GM12878 (cell line): ENCODE results near the gene IL13RA2. TPM values are rescaled to one million over a fixed set of nuclear protein-coding genes. Genes with fewer than 3 reads are reported as not detected.

Experiments used
- ATAC-seq: fragments of 200-7000 bp; cut with Tn5 transposase; 3 replicates; pipeline ENCODE4 v1.9.1; 2020; ENCODE audit warnings: mild to moderate bottlenecking, moderate library complexity
- BruUV-seq: library from RNA; stranded (reverse); fragments of 400-500 nt; replicated peaks from 2 replicates; lab custom pipeline; 2021; lab: Mats Ljungman, UMichigan
- CTCF ChIA-PET: fragments of 300-600 bp; sonication (Branson Sonifier 250); formaldehyde crosslinking; extraction: SDS; loops from one replicate; lab custom pipeline; 2021; ENCODE audit warnings: inconsistent platforms; lab: Yijun Ruan, JAX
- POLR2A ChIA-PET: fragments of 350-600 bp; formaldehyde crosslinking; extraction: SDS; loops from one replicate; lab custom pipeline; 2021; ENCODE audit warnings: inconsistent platforms; lab: Charles Lee
- RAD21 ChIA-PET: fragments of 300-600 bp; sonication (Branson Sonifier 250); formaldehyde crosslinking; loops from one replicate; lab custom pipeline; 2023; ENCODE audit warnings: antibody characterized with exemption; ENCODE audit not compliant: unreplicated experiment; lab: Charles Lee
- SMC1A ChIA-PET: fragments of 300-600 bp; sonication (Branson Sonifier 250); formaldehyde crosslinking; loops from one replicate; lab custom pipeline; 2023; ENCODE audit not compliant: unreplicated experiment, uncharacterized antibody; lab: Charles Lee
- DNase-seq: peaks from one replicate; pipeline ENCODE4 v3.0.0-alpha.2; 2011; ENCODE audit warnings: low read depth, low spot score
- FAIRE-seq: peaks from 3 replicates; lab custom pipeline; 2011; peaks lifted over from hg19 to GRCh38; lab: Jason Lieb, UNC
- H2AFZ ChIP-seq: 2 replicates; pipeline ENCODE4 v1.6.0; 2011; ENCODE audit warnings: low read depth, low read length, control low read depth; ENCODE audit not compliant: control insufficient read depth
- H3K27ac ChIP-seq: 2 replicates; pipeline ENCODE4 v1.5.1; 2011; ENCODE audit warnings: control low read depth; ENCODE audit not compliant: control insufficient read depth, insufficient read depth
- H3K27me3 ChIP-seq, 2 experiments: replicated peaks in 1 of 2; 2 replicates each; pipeline versions ENCODE4 v1.6.0 to v1.6.1; 2011; ENCODE audit warnings: low read length in 1 of 2; ENCODE audit not compliant: control insufficient read depth in 2 of 2, insufficient read depth in 2 of 2
- H3K36me3 ChIP-seq, 2 experiments: 2 replicates each; pipeline ENCODE4 v1.5.1; 2011; ENCODE audit warnings: low read length in 1 of 2; ENCODE audit not compliant: control insufficient read depth in 2 of 2, insufficient read depth in 2 of 2
- H3K4me1 ChIP-seq: 2 replicates; pipeline ENCODE4 v1.6.1; 2011; ENCODE audit warnings: mild to moderate bottlenecking, low read length, moderate library complexity, mixed read lengths; ENCODE audit not compliant: control insufficient read depth, insufficient read depth
- H3K4me2 ChIP-seq: 2 replicates; pipeline ENCODE4 v1.6.0; 2011; ENCODE audit warnings: control low read depth; ENCODE audit not compliant: control insufficient read depth, insufficient read depth
- H3K4me3 ChIP-seq: fragments of 200-600 bp; sonication (generic); 2 replicates; pipeline ENCODE4 v1.5.1; 2016
- H3K79me2 ChIP-seq: 2 replicates; pipeline ENCODE4 v1.6.0; 2011; ENCODE audit warnings: low read length; ENCODE audit not compliant: control insufficient read depth, insufficient read depth
- H3K9ac ChIP-seq: 2 replicates; pipeline ENCODE4 v1.8.0; 2011; ENCODE audit warnings: low read length, control low read depth, mixed read lengths; ENCODE audit not compliant: control insufficient read depth, insufficient read depth
- H3K9me3 ChIP-seq: replicated peaks from 3 replicates; pipeline ENCODE4 v1.5.1; 2011; ENCODE audit warnings: mild to moderate bottlenecking, low read length; ENCODE audit not compliant: control insufficient read depth, insufficient read depth
- H4K20me1 ChIP-seq: 2 replicates; pipeline ENCODE4 v1.6.0; 2011; ENCODE audit not compliant: control insufficient read depth, insufficient read depth
- BCLAF1 ChIP-seq: fragments of 450-650 bp; IDR thresholded peaks from 2 replicates; pipeline ENCODE4 v1.6.1; 2017; ENCODE audit warnings: antibody characterized with exemption, mild to moderate bottlenecking, moderate library complexity
- CBX3 ChIP-seq: fragments of 200-600 bp; sonication (generic); IDR thresholded peaks from 2 replicates; pipeline ENCODE4 v1.6.1; 2016; ENCODE audit warnings: low read depth, borderline replicate concordance
- MEF2A ChIP-seq: IDR thresholded peaks from 2 replicates; pipeline ENCODE4 v1.6.1; 2011; ENCODE audit warnings: low read depth, mild to moderate bottlenecking, low read length, moderate library complexity; ENCODE audit not compliant: insufficient read depth
- NR2C2 ChIP-seq: IDR thresholded peaks from 2 replicates; pipeline ENCODE4 v1.6.1; 2011; ENCODE audit warnings: borderline replicate concordance, low read depth; ENCODE audit not compliant: control insufficient read depth, insufficient read length
- RAD51 ChIP-seq: fragments of 450-650 bp; IDR thresholded peaks from 2 replicates; pipeline ENCODE4 v1.6.1; 2016; ENCODE audit warnings: moderate library complexity, mild to moderate bottlenecking, inconsistent platforms
- STAT1 ChIP-seq: fragments of 450-650 bp; conservative IDR thresholded peaks from 2 replicates; pipeline ENCODE4 v1.6.1; 2014; ENCODE audit warnings: antibody characterized with exemption, mild to moderate bottlenecking
- ZBTB11 ChIP-seq: fragments of 450-650 bp; formaldehyde crosslinking; IDR thresholded peaks from 2 replicates; pipeline ENCODE4 v1.5.0; 2022; ENCODE audit warnings: mild to moderate bottlenecking, missing genetic modification characterization
- ZNF207 ChIP-seq: fragments of 450-650 bp; IDR thresholded peaks from 2 replicates; pipeline ENCODE4 v1.6.1; 2014; ENCODE audit warnings: antibody characterized with exemption, mild to moderate bottlenecking, borderline replicate concordance
- ZNF384 ChIP-seq: IDR thresholded peaks from 2 replicates; pipeline ENCODE4 v1.6.1; 2012; ENCODE audit warnings: low read depth, mild to moderate bottlenecking, low read length, improper control_type of control experiment, borderline replicate concordance
- WGBS: methylation state at CpG from one replicate; pipeline ENCODE4 v1.1.6; 2016; ENCODE audit warnings: low lambda C conversion rate; ENCODE audit not compliant: insufficient replicate concordance, insufficient coverage; ENCODE audit errors: missing lambda C conversion rate; 5-methylcytosine and 5-hydroxymethylcytosine counted together
- in situ Hi-C: fragments of 300-500 bp; cut with MboI; formaldehyde crosslinking; loops from 9 replicates; pipeline ENCODE4 v1.14.3; 2018; ENCODE audit warnings: mixed read lengths
- intact Hi-C: fragments of 100-400 bp; cut with micrococcal nuclease; formaldehyde crosslinking; loops from one replicate; pipeline ENCODE4 v1.14.2; 2022; ENCODE audit not compliant: unreplicated experiment
- polyA plus RNA-seq, 11 experiments: library from polyadenylated mRNA; depleted of rRNA in 4 of 11; unstranded in 6 of 11; stranded (reverse) in 5 of 11; fragments of >200 nt; fragmentation: Nextera tagmentation in 4 of 11; fragmentation: Illumina TruSeq in 1 of 11; extraction: Ambion mirVana in 4 of 11; extraction: Trizol in 1 of 11; gene quantifications; 1 replicate in 1 of 11; 2 replicates in 10 of 11; pipeline versions ENCODE4 v1.2.1 to v1.2.3, GENCODE V29; 2011 to 2016; ENCODE audit warnings: inconsistent platforms in 2 of 11, missing spikeins in 2 of 11, low read depth in 1 of 11
- total RNA-seq, 4 experiments: library from RNA; depleted of rRNA in 3 of 4; stranded (reverse); fragments of >200 nt in 3 of 4; fragmentation: Illumina TruSeq in 1 of 4; extraction: Trizol in 1 of 4; gene quantifications; 2 replicates each; pipeline versions ENCODE4 v1.2.1 to v1.2.3, GENCODE V29; 2013 to 2021

Gene IL13RA2
- total and polyA plus RNA-seq, 10 of the 15 experiments (the other 5 are each of a cell fraction or from before 2014, with no cell fraction given): 0.08 TPM; not detected in 9

GRCh38 chrX:115030625-115031024, 13.2 kb upstream of the IL13RA2 start:
- ATAC-seq (no peak), DNase-seq (no peak), FAIRE-seq (no peak)
- H3K27me3 ChIP-seq: no peaks in the 10 kb centered on the region
- H3K79me2 ChIP-seq: no peaks in the 10 kb centered on the region
- no peak overlapping the region for H2AFZ ChIP-seq
- no peak overlapping the region for H3K27ac ChIP-seq
- no peaks in the 10 kb centered on the region; the same call in 2 of the 3 replicates for H3K9me3 ChIP-seq
- no peaks in the 10 kb centered on the region for H4K20me1 ChIP-seq
- SMC1A ChIA-PET: no interaction called here
- no TSS peak for BruUV-seq
- intact Hi-C loops: no loop called here
- CTCF ChIA-PET: interaction anchor here (0.6 to 1.4 kb wide), 3 partner anchors 13 to 419 kb away, joined by 3 to 4 read pairs (median 3); no protein-coding TSS in a partner anchor
- no peak overlapping the region for H3K4me3 ChIP-seq
- POLR2A ChIA-PET: no interaction called here
- H3K36me3 ChIP-seq: no peaks in the 10 kb centered on the region
- RAD21 ChIA-PET: no interaction called here
- in situ Hi-C loops: no loop called here
- H3K4me2 ChIP-seq: no peak overlapping the region
- no peak overlapping the region for H3K9ac ChIP-seq
- no peaks in the 10 kb centered on the region for H3K4me1 ChIP-seq
- no peak for TF ChIP-seq STAT1
- no peak for TF ChIP-seq ZBTB11 (CRISPR knock-in tag)
- no peak for TF ChIP-seq RAD51
- no peak for TF ChIP-seq NR2C2
- TF ChIP-seq BCLAF1: no peak
- TF ChIP-seq CBX3: no peak
- TF ChIP-seq ZNF384: no peak
- TF ChIP-seq ZNF207: no peak
- no peak for TF ChIP-seq MEF2A
- WGBS: 35% methylated on average over 2 of the region's 2 CpGs
